HG02943 (cell line): ENCODE data around the gene SRSF3.

ENCODE experiments used
- ATAC-seq: cut with Tn5 transposase; IDR thresholded peaks from one replicate; pipeline ENCODE4 v1.9.1; 2021; ENCODE audit warnings: mild to moderate bottlenecking, low read depth, moderate library complexity; ENCODE audit not compliant: unreplicated experiment

The SRSF3 gene

DNA sequence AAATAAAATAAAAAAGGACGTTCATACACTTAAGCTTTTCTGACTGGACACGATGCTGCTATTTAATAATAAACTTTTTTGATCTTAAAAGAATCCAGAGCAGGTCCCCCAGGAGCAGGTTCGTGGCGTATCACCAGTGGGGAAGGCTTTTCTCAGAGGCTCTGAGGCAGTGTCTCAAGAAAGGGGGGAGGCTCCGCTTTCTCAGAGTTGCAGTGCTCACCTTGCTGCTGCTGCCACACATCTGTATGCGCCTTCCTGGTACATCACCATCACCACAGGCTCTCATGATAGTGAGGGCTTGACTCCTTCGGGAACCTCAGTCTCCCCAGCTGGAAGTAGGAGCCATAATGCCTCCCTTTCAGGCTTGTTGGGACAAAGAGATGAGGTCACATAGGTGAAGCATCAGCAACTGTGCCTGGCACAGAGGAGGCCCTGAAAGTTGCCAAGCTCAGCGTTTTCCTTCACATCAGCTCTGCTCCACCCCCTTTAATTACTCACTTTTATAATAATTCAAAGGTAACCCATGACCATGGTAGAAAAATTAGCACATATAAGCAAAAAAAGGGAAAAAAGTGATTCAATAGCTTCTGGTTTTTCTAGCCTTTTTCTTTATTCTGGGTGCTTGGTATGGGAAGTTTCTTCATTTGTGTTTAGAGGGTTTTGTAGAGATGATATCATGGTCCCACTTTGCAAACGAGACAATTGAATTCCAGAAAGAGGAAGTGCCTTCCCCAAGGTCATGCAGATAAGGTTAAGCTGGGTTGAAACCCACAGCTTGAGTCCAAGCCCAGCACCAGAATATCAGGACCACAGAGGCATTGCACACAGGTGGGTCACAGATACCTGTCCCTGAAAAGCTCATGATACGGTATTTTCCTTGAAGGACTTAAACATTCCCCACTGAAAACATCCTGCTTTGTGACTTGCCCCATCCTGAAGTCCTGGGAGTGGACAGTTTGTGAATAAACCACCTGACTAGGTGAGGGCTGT lies 24.5 kb downstream of the SRSF3 start:
- ATAC-seq: no peak

DNA sequence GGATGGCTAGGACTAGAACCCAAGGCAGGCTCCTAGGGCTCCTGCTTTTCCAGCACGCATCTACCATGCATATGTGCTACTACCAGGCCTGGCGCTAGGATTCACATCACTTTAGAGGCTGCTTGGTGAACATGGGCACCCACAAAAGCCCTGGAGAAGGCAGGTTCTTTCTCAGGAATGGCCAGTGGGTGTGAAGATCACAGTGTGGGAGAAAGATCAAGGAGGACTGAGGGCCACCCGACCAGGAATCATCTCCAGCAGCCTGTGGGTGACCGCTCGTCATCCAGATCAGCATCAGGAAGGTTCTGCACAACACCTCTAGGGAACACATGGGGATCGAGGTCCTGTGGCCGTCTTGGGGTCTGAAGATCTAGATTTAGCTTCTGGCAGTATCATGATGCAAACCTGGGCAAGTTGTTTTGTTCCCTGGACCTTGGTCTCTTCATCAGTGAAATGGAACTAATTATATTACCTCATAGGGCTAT lies 27.3 kb downstream of the SRSF3 start:
- ATAC-seq: no peak

DNA sequence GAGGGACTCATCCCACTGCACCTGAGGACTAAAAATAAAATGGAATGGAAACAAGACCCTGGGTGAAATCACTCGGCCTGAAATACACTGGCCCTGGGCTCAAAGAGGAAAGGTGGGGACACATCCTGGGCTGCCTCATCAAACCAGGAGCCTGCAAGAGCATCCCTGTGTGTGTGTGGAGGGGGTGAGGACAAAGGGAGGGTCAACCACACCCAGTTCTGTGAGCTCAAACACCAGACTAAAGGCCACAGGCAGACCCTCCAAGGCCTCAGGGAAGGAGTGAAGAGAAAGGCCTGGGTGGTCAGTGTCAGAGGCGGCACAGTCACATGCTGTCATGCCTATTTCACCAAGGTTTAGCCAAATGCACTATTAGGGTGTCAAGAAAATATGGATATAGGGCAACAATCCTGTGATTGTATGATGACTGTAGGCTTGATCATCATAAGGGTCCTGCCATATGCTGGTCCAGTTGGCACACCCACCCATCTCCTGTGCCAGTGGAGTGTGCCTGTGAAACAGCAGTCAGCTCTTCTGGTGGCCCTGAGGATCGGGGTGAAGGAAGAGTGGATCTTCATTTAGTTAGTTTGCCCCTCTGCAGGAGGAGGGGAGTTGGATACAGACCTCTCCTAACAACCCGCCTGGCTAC lies 28.9 kb downstream of the SRSF3 start:
- ATAC-seq: no peak

DNA sequence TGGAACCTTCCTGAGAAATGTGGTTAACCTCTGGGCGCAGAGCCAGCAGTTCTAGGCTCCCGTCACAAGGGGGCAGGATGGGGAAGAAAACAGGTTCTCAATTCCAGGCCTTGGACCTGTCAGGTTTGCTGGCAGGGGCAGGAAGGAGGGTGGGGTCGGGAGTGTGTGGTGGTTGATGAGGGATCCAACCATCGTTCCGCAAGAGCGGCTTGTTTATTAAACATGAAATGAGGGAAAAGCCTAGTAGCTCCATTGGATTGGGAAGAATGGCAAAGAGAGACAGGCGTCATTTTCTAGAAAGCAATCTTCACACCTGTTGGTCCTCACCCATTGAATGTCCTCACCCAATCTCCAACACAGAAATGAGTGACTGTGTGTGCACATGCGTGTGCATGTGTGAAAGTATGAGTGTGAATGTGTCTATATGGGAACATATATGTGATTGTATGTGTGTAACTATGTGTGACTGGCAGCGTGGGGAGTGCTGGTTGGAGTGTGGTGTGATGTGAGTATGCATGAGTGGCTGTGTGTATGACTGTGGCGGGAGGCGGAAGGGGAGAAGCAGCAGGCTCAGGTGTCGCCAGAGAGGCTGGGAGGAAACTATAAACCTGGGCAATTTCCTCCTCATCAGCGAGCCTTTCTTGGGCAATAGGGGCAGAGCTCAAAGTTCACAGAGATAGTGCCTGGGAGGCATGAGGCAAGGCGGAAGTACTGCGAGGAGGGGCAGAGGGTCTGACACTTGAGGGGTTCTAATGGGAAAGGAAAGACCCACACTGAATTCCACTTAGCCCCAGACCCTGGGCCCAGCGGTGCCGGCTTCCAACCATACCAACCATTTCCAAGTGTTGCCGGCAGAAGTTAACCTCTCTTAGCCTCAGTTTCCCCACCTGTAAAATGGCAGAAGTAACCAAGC lies 29.6 kb downstream of the SRSF3 start:
- no peak for ATAC-seq

DNA sequence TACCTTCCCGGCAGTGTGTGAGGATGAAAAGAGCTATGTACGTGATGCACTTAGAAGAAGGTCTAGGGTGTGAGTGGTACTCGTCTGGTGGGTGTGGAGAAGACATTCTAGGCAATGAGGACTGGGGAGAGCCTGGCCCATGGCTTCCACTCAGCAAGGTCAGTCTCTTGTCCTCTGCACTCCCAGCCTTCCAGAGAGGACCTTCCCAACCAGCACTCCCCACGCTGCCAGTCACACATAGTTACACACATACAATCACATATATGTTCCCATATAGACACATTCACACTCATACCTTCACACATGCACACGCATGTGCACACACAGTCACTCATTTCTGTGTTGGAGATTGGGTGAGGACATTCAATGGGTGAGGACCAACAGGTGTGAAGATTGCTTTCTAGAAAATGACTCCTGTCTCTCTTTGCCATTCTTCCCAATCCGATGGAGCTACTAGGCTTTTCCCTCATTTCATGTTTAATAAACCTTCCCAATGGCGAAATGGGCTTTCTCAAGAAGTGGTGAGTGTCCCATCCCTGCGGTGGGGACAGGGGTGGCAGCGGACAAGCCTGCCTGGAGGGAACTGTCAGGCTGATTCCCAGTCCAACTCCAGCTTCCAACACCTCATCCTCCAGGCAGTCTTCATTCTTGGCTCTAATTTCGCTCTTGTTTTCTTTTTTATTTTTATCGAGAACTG lies 30.4 kb downstream of the SRSF3 start:
- no peak for ATAC-seq

DNA sequence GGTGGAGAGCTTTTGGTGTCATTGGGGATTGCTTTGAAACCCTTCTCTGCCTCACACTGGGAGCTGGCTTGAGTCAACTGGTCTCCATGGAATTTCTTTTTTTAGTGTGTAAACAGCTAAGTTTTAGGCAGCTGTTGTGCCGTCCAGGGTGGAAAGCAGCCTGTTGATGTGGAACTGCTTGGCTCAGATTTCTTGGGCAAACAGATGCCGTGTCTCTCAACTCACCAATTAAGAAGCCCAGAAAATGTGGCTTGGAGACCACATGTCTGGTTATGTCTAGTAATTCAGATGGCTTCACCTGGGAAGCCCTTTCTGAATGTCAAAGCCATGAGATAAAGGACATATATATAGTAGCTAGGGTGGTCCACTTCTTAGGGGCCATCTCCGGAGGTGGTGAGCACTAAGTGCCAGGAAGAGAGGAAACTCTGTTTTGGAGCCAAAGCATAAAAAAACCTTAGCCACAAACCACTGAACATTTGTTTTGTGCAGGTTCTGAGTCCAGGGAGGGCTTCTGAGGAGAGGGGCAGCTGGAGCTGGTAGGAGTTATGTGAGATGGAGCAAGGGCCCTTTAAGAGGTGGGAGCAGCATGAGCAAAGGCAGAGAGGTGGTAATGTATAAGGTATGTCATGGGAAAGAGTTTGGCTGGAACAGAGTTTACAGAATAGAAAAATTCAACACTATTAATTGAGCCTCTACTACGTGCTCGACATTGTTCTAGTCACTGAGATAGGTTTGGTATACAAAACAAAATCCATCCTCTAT lies 31.2 kb downstream of the SRSF3 start:
- no peak for ATAC-seq

DNA sequence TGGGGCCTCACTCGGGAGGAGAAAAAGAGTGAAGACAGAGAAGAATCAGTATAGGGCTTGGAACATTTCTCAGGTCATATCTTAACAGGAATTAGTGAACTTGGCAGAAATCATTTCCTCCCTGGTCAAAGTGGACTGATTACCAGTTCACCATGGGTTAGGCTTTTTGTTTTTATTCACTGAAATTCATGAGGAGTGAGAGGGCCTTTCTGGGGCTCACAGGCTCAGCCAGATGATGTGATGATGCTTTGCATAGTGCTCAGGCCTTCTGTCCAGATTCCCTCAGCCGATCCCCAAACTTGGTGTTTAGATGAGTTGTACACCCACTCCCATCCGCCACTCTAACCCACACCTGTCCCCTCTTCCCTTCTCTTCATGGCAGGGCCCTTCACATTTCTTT lies 32.5 kb downstream of the SRSF3 start:
- no peak for ATAC-seq

DNA sequence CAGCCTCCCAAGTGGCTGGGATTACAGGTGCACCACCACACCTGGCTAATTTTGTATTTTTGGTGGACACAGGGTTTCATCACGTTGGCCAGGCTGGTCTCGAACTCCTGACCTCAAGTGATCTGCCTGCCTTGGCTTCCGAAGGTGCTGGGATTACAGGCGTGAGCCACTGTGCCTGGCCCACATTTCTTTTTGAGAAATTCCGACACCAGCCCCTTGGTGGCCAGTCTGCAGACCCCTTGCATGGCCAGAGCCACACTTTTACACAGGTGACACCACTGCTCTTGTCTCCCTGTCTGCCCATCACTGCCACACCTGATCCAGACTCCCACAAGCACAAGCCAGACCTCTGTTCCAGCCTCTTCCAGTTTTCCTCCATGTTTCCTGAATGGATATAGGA lies 33.0 kb downstream of the SRSF3 start:
- no peak for ATAC-seq

DNA sequence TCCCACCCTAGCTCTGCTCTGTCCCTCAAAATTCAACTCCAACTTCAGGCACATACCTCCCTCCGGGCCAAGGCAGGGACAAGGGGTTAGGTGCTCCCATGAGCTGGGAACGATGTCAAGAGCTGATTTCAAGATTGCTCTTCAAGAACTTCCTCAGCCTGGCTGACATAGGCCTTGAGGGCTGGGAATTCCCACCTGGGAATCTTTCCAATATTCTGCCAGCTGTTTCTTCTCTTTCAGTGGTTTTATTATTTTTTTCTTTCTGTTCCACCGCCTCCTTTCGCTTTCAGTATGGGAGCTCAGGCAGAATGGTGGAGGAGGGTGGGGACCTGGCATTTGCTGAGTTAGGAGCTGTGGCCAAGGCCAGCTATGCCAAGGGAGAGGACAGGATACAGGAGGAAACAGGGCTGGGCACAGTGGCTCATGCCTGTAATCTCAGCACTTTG lies 33.7 kb downstream of the SRSF3 start:
- ATAC-seq: no peak

DNA sequence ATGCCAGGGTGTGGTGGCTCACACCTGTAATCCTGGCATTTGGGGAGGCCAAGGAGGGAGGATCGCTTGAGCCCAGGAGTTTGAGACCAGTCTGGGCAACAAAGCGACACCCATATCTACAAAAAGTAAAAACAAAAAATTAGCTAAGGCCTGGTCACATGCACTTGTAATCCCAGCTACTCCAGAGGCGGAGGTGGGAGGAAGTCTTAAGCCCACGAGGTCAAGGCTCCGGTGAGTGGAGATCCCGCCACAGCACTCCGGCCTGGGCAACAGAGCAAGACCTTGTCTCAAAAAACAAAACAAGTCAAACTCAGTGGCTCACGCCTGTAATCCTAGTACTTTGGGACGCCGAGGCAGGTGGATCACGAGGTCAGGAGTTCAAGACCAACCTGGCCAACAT lies 35.6 kb downstream of the SRSF3 start:
- no peak for ATAC-seq

DNA sequence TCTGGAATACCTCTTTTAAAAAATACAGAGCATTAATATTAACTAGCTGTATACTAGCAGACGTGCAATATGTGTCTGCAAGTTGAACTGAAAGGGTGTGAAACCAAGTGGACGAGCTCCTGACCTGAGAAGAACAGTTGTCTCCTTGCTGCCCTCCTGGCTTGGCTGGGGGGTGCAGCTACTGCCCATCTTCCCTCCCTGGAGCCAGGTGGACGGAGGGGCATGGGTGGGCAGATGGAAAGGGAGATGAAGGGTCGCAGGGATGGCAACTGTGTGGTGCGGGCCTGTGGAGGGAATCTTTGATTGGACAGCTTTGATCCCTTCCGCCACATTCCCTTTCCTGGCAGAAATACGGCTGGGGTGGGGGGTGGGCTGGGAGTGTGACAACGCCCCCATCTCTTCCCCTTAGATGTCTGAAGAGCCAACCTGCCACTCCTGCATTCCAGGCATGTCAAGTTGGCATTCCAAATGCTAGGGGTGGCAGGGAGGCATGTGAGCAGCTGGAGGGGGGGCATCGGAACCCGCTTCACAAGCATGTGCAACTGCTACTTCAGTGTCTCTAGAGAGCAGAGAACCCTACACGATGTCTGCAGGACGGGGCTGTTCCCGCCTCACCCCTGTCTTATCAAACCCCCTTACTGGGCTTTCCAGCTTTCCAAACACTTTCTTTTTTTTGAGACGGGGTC lies 37.3 kb downstream of the SRSF3 start:
- ATAC-seq: no peak

DNA sequence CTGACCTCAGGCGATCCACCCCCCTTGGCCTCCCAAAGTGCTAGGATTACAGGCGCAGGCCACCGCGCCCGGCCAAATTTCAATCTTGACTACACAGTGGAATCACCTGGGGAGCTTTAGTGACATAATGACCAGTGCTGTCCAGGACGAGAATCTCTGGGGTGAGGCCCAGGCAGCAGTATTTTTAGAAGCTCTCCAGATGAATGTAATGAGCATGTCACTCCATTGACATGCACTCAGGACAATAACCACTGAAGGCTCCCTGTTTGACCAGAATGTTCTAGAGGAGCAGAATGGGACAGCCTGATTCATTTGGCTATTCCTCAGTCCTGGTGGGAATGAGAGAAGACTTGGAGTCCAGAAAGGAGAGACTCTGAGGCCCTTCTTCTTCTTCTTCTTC lies 39.2 kb downstream of the SRSF3 start:
- ATAC-seq: no peak

DNA sequence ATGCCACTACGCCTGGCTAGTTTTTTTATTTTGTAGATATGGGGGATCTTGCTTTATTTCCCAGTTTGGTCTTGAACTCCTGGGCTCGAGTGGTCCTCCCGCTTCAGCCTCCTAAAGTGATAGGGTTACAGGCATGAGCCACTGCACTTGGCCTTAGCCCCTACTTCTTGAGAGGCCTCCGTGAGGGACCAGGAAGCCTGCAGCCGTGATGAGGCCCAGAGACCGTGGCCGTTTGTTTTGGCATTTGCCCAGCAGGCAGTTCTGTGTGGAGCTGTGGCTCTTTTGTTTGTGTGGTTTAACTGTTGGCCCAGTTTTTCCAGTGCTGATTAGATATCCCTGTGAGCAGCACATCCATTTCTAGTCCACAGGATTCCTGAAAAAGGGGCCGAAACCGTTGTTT lies 39.8 kb downstream of the SRSF3 start:
- ATAC-seq: no peak

DNA sequence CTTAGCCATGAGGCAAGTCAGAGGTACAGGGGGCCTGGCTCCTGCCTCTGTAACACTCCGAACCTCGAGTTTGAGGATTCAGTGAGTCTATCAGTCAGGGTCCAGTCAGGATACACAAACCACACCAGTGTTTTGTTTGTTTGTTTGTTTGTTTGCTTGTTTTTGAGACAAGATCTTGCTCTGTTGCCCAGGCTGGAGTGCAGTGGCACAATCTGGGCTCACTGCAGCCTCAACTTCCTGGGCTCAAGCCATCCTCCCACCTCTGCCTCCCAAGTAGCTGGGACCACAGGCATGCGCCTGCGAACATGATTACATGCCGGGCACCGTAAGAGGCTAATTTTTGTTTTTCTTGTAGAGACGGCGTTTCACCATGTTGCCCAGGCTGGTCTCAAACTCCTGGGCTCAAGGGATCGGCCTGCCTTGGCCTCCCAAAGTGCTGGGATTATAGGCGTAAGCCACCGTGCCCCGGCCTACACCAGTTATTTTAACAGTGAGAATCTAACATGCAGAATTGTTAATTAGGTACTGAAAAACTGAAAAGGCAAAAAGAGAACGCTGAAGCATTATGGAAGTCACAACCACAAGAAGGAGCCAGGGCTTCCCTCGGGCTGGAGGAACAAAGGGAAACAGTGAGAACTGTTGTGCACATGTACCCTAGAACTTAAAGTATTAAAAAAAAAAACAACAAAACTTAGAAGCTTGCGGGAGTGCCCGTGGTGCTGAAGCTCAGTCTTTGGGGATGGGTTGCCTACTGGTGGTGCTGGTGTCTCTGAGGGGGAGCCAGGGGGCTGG lies 40.4 kb downstream of the SRSF3 start:
- no peak for ATAC-seq

DNA sequence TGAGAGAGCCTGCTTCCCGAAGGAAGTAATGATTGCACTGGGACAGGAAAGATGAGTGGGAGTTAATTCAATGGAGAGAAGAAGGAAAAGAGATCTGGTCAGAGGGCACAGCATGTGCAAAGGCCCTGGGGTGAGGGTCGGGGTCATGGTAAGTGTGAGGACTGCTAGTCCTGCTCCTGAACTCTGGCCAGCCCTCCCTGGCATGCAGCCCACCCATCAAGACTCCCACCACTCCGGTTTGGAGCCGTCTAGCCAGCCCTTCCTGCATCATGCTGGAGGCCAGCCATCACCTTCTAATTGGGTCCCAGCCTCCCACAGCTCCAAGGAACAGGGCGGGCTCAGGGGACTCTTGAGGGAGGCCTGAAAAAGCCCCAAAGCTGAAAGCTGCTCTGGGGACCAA lies 42.1 kb downstream of the SRSF3 start:
- no peak for ATAC-seq

DNA sequence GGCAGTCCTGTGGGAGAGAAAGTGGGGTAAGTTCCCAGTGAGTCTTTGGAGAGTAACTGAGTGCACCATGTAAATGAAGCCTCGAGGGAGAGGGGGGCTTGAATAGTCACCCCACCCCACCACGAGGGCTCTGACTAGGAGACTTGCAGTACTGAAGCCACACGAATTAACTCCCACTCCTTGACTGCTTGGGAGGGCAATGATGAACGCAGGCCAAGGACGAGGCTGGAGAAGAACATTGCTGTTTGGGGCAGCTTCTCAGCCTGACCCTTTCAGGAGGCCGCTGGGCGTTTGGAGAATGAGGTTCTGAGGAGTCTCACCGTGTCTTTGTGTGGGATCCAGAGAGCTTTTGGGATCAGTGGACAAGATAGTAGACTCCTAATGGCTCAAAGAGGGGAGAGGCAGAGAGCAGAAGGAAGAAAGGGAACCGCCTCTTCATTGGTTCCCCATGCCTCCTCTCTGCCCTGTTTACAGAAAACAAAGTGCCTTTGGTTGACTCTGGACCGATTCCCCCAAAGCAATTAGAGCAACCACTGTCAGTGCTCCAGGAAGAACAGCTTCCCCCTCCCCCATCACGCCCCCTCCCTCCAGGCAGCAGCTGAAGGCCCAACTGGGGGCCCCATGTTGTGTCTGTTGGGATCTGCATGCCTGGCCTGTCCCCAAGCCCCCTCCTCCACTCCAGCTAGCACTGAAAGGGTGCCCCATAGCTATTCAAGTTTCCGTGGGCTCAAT lies 42.7 kb downstream of the SRSF3 start:
- no peak for ATAC-seq

DNA sequence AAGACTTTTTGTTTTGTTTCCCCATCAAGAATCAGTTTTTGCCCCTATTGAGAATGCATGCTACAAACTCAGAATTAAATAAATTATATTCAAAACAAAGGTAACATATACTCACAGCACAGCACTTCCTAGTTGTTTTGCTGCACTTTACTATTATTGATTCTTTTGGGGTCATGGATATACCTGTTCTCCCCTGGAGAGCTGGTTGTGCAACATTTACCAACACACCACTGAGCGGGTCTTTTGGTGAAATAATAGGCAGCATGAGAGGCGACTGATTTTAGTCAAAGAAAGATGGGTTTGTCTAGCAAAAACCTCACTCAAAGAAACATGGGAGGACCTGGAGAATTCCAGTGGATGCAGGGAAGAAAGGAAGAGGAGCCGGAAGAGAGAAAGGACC lies 44.4 kb downstream of the SRSF3 start:
- ATAC-seq: no peak
